ELR (cell line): ENCODE measurements around the gene DNAJA3.

Experiments
- DNase-seq: peaks from one replicate; pipeline ENCODE4 v3.0.0-alpha.2; 2015; ENCODE audit warnings: low read depth

Gene DNAJA3

GRCh38 chr16:4425378-4426020, at the start of gene DNAJA3:
Gene DNAJA3, plus strand, starts transcription at chr16:4425868. Its CDS starts 14 bp downstream, at chr16:4425882.
- peak; percentile 94 for DNase-seq

- peak; percentile 81 for DNase-seq
Measured at GRCh38 chr16:4376126-4376892, 49.4 kb upstream of the DNAJA3 start.

GRCh38 chr16:4376893-4377572, 48.6 kb upstream of the DNAJA3 start:
- no peak for DNase-seq

GRCh38 chr16:4377573-4378154, 48.0 kb upstream of the DNAJA3 start:
- no peak for DNase-seq

- DNase-seq: peak; percentile 46
Measured at GRCh38 chr16:4378161-4378666, 47.5 kb upstream of the DNAJA3 start.

GRCh38 chr16:4378999-4379690, 46.5 kb upstream of the DNAJA3 start:
- no peak for DNase-seq

GRCh38 chr16:4380119-4381063, 45.3 kb upstream of the DNAJA3 start:
- peak; percentile 31 for DNase-seq

GRCh38 chr16:4381072-4381934, 44.4 kb upstream of the DNAJA3 start:
- no peak for DNase-seq

- DNase-seq: no peak
Measured at GRCh38 chr16:4381935-4382794, 43.5 kb upstream of the DNAJA3 start.

- DNase-seq: no peak
Measured at GRCh38 chr16:4382795-4383357, 42.8 kb upstream of the DNAJA3 start.

- no peak for DNase-seq
Measured at GRCh38 chr16:4383591-4384444, 41.9 kb upstream of the DNAJA3 start.

GRCh38 chr16:4384509-4384942, 41.1 kb upstream of the DNAJA3 start:
- DNase-seq: no peak

GRCh38 chr16:4385066-4385788, 40.4 kb upstream of the DNAJA3 start:
- no peak for DNase-seq

- no peak for DNase-seq
Measured at GRCh38 chr16:4385789-4386450, 39.7 kb upstream of the DNAJA3 start.

GRCh38 chr16:4386451-4386805, 39.2 kb upstream of the DNAJA3 start:
- no peak for DNase-seq

GRCh38 chr16:4386951-4387565, 38.6 kb upstream of the DNAJA3 start:
- peak; percentile 34 for DNase-seq
